Chondrocyte (in vitro differentiated cells): ENCODE results near the gene APPBP2. TPM values are rescaled to one million over a fixed set of nuclear protein-coding genes. Genes with fewer than 3 reads are reported as not detected.

ENCODE experiments used
- DNase-seq: peaks from one replicate; pipeline ENCODE4 v3.0.0; 2021; ENCODE audit warnings: mixed read lengths, low spot score
- H3K27ac Mint-ChIP-seq: one replicate; pipeline ENCODE4 v1.8.0; 2021; ENCODE audit warnings: mild to moderate bottlenecking, moderate library complexity, mixed read lengths; ENCODE audit not compliant: unreplicated experiment
- H3K27me3 Mint-ChIP-seq: 2 replicates; pipeline ENCODE4 v1.8.0; 2021; ENCODE audit warnings: low read depth, mixed read lengths
- H3K36me3 Mint-ChIP-seq: 2 replicates; pipeline ENCODE4 v1.8.0; 2021; ENCODE audit warnings: low read depth, mixed read lengths
- H3K4me1 Mint-ChIP-seq: 2 replicates; pipeline ENCODE4 v1.8.0; 2021; ENCODE audit warnings: low read depth, mild to moderate bottlenecking, mixed read lengths
- H3K4me3 Mint-ChIP-seq: one replicate; pipeline ENCODE4 v1.8.0; 2021; ENCODE audit warnings: mild to moderate bottlenecking, moderate library complexity, mixed read lengths; ENCODE audit not compliant: unreplicated experiment
- H3K9me3 Mint-ChIP-seq: 2 replicates; pipeline ENCODE4 v1.8.0; 2021; ENCODE audit warnings: low read depth, mixed read lengths
- CTCF ChIP-seq: fragments of 200-600 bp; sonication (generic); IDR thresholded peaks from 2 replicates; pipeline ENCODE4 v1.5.0; 2021; ENCODE audit warnings: antibody characterized with exemption, mild to moderate bottlenecking, moderate library complexity
- total RNA-seq: library from RNA; stranded (reverse); gene quantifications from 3 replicates; pipeline ENCODE4 v1.2.1, GENCODE V29; 2021

APPBP2 gene
- total RNA-seq, 1 donor from 2014 or later, result 51.1 TPM

DNA sequence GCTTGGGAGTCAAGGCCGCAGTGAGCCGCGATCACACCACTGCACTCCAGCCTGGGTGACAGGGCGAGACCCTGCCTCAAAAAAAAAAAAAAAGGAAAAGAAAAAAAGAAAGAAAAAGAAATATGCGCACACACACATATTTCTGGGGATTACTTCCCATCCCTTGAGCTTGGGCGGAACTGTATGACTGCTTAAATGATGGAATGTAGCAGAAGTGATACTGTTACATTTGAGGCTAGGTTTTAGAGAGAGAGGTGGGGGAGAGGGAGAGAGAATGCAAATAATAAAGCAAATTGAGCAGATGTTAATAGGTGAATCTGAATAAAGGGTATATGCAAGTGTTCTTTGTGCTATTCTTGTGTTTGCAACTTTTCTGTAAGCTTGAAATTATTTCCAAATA is 122.1 kb downstream of the APPBP2 start:
- H3K4me3 Mint-ChIP-seq, result no peak overlapping the region
- no peaks in the 10 kb centered on the region for H3K9me3 Mint-ChIP-seq
- H3K4me1 Mint-ChIP-seq, result peaks cover 5% of the 10 kb centered on the region
- no peaks in the 10 kb centered on the region for H3K27me3 Mint-ChIP-seq
- DNase-seq, result no peak
- H3K36me3 Mint-ChIP-seq, result no peaks in the 10 kb centered on the region
- H3K27ac Mint-ChIP-seq, result no peak overlapping the region
- TF ChIP-seq CTCF, result no peak

DNA sequence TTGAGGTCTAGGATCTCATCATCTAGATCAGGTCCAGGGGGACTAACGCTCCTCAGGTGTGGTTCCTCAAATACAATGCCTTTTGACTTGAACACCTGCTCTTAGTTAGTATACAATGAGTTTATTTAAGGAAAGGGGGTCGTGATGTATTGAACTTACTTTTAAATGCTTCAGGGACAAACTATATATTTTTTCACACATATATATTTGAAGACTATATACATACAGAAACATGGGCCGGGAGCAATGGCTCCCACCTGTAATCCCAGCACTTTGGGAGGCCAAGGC is 122.6 kb downstream of the APPBP2 start:
- no peaks in the 10 kb centered on the region for H3K27me3 Mint-ChIP-seq
- no peak for TF ChIP-seq CTCF
- no peaks in the 10 kb centered on the region for H3K36me3 Mint-ChIP-seq
- no peak overlapping the region for H3K4me3 Mint-ChIP-seq
- DNase-seq, result no peak
- H3K4me1 Mint-ChIP-seq, result peaks cover 5% of the 10 kb centered on the region
- H3K9me3 Mint-ChIP-seq, result no peaks in the 10 kb centered on the region
- no peak overlapping the region for H3K27ac Mint-ChIP-seq

- H3K27ac Mint-ChIP-seq, result no peak overlapping the region
- H3K36me3 Mint-ChIP-seq, result no peaks in the 10 kb centered on the region
- peaks cover 5% of the 10 kb centered on the region for H3K4me1 Mint-ChIP-seq
- DNase-seq, result no peak
- no peak for TF ChIP-seq CTCF
- H3K27me3 Mint-ChIP-seq, result no peaks in the 10 kb centered on the region
- no peak overlapping the region for H3K4me3 Mint-ChIP-seq
- H3K9me3 Mint-ChIP-seq, result no peaks in the 10 kb centered on the region
Observed at GRCh38 chr17:60401819-60402218, 124.2 kb downstream of the APPBP2 start.

DNA sequence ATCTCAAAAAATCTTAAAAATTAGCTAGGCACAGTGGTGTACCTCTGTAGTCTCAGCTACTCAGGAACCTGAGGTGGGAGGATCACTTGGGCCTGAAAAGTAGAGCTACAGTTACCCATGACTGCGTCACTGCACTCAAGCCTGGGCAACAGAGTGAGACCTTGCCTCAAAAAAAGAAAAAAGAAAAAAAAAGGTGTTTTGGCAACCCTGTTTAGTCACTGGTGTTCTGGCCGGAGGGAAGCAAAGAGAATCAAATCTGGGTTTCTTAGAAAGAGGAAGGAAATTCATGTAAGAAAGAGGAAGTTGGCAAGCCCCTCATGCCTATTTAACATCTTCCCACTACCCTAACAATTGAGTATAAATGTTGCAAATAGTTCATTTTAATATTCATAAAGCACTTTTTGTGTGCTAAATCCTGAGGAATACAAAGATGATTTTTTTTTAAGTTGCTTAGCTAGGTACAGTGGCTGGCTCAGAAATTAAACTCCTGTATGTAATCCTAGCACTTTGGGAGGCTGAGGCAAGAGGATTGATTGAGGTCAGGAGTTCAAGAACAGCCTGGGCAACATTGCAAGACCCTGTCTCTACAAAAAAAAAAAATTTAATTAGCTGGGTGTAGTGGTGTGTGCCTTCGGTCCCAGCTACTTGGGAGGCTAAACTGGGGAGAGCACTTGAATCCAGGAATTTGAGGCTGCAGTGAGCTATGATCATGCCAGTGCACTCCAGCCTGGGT is 127.6 kb downstream of the APPBP2 start:
- H3K4me1 Mint-ChIP-seq, result peaks cover under 1% of the 10 kb centered on the region
- H3K9me3 Mint-ChIP-seq, result no peaks in the 10 kb centered on the region
- TF ChIP-seq CTCF, result no peak
- DNase-seq, result no peak
- no peaks in the 10 kb centered on the region for H3K27me3 Mint-ChIP-seq
- H3K36me3 Mint-ChIP-seq, result no peaks in the 10 kb centered on the region
- no peak overlapping the region for H3K4me3 Mint-ChIP-seq
- H3K27ac Mint-ChIP-seq, result no peak overlapping the region

DNA sequence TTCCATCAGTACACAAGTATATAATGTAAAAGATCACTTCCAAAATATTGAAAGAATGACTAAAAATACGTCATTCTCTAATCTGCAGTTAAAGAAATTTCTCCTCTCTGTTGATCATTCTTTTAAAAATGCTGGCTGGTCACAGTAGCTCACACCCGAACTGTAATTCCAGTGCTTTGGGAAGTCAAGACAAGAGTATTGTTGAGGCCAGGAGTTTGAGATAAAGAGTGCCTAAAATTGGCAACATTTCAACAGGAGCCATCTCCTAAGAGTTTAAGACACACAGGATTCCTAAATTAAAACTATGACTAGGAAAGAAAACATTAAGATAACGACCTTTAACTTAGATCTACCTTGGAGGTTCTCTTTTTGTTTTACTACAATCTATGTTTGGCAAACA is 129.6 kb downstream of the APPBP2 start:
- H3K27ac Mint-ChIP-seq, result no peak overlapping the region
- no peak for TF ChIP-seq CTCF
- H3K9me3 Mint-ChIP-seq, result no peaks in the 10 kb centered on the region
- DNase-seq, result no peak
- H3K27me3 Mint-ChIP-seq, result no peaks in the 10 kb centered on the region
- no peaks in the 10 kb centered on the region for H3K36me3 Mint-ChIP-seq
- peaks cover 10% of the 10 kb centered on the region for H3K4me1 Mint-ChIP-seq
- no peak overlapping the region for H3K4me3 Mint-ChIP-seq
